MCF 10A (cell line): ENCODE data around the gene ADNP. TPM values are rescaled to one million over a fixed set of nuclear protein-coding genes. Genes with fewer than 3 reads are reported as not detected.

ENCODE experiments used
- BruUV-seq: library from RNA; stranded (reverse); fragments of 400-500 nt; replicated peaks from 2 replicates; lab custom pipeline; 2021; lab: Mats Ljungman, UMichigan
- CTCF ChIA-PET: fragments of 300-600 bp; sonication (Branson Sonifier 250); formaldehyde crosslinking; extraction: SDS; loops from one replicate; lab custom pipeline; 2021; ENCODE audit warnings: antibody characterized with exemption, inconsistent platforms; lab: Yijun Ruan, JAX
- POLR2A ChIA-PET: fragments of 300-600, 350-650 bp; sonication (Branson Sonifier 250); formaldehyde crosslinking; extraction: SDS; loops from one replicate; lab custom pipeline; 2020; ENCODE audit warnings: antibody characterized with exemption, inconsistent platforms; lab: Yijun Ruan, JAX
- DNase-seq: peaks from one replicate; pipeline ENCODE4 v3.0.0-alpha.2; 2018; ENCODE audit not compliant: unreplicated experiment
- H3K27ac Mint-ChIP-seq: one replicate; pipeline ENCODE4 v1.8.0; 2022; ENCODE audit warnings: mild to moderate bottlenecking, low read depth, mixed read lengths; ENCODE audit not compliant: unreplicated experiment
- H3K27me3 Mint-ChIP-seq: one replicate; pipeline ENCODE4 v1.8.0; 2022; ENCODE audit warnings: mixed read lengths; ENCODE audit not compliant: insufficient read depth, unreplicated experiment
- H3K36me3 Mint-ChIP-seq: one replicate; pipeline ENCODE4 v1.8.0; 2022; ENCODE audit warnings: mild to moderate bottlenecking, moderate library complexity, mixed read lengths; ENCODE audit not compliant: insufficient read depth, unreplicated experiment
- H3K4me1 Mint-ChIP-seq: one replicate; pipeline ENCODE4 v1.8.0; 2022; ENCODE audit warnings: mixed read lengths; ENCODE audit not compliant: insufficient read depth, unreplicated experiment
- H3K4me3 Mint-ChIP-seq: one replicate; pipeline ENCODE4 v1.8.0; 2022; ENCODE audit warnings: mild to moderate bottlenecking, moderate library complexity, mixed read lengths; ENCODE audit not compliant: unreplicated experiment
- H3K9me3 Mint-ChIP-seq: one replicate; pipeline ENCODE4 v1.8.0; 2022; ENCODE audit warnings: mixed read lengths; ENCODE audit not compliant: unreplicated experiment
- intact Hi-C: fragments of 100-400 bp; cut with micrococcal nuclease; formaldehyde crosslinking; loops from 2 replicates; pipeline ENCODE4 v1.14.1; 2022
- total RNA-seq: library from RNA; stranded (reverse); gene quantifications from 2 replicates; pipeline ENCODE4 v1.2.3, GENCODE V29; 2022
- TF ChIP-seq, protein P1 (sequence below): fragments of 200-600 bp; IDR thresholded peaks from one replicate; pipeline ENCODE4 v1.8.0; 2022; ENCODE audit warnings: antibody characterized with exemption, mild to moderate bottlenecking; ENCODE audit not compliant: unreplicated experiment

The ADNP gene
- total RNA-seq, 1 experiment from 2014 or later, result 77.5 TPM

DNA sequence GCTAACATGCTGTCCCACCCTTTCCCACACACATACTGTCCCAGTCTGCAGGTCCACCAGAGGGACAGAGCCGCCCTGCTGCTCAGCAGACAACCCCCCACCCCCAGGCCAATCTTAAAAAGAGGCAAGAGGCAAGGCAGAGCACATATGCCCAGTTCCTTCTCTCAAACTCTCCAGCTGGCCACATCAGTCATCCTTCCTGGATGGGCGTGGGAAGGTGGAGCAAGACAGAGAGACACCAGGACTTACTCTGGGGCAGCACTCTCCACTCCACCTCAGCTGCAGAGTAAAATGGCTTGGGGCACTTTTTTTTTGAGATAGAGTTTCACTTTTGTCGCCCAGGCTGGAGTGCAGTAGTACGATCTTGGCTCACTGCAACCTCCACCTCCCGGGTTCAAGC lies 38.2 kb upstream of the ADNP start:
- H3K4me3 Mint-ChIP-seq, result no peak overlapping the region
- TF ChIP-seq, protein P1, sequence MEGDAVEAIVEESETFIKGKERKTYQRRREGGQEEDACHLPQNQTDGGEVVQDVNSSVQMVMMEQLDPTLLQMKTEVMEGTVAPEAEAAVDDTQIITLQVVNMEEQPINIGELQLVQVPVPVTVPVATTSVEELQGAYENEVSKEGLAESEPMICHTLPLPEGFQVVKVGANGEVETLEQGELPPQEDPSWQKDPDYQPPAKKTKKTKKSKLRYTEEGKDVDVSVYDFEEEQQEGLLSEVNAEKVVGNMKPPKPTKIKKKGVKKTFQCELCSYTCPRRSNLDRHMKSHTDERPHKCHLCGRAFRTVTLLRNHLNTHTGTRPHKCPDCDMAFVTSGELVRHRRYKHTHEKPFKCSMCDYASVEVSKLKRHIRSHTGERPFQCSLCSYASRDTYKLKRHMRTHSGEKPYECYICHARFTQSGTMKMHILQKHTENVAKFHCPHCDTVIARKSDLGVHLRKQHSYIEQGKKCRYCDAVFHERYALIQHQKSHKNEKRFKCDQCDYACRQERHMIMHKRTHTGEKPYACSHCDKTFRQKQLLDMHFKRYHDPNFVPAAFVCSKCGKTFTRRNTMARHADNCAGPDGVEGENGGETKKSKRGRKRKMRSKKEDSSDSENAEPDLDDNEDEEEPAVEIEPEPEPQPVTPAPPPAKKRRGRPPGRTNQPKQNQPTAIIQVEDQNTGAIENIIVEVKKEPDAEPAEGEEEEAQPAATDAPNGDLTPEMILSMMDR, result no peak
- ChIA-PET POLR2A (no interaction called here), CTCF (interaction anchor here (0.7 to 2.4 kb wide), 2 partner anchors 12 to 737 kb away, joined by 4 to 17 read pairs; no protein-coding TSS in a partner anchor)
- no peaks in the 10 kb centered on the region for H3K9me3 Mint-ChIP-seq
- no TSS peak for BruUV-seq
- no peaks in the 10 kb centered on the region for H3K4me1 Mint-ChIP-seq
- intact Hi-C loops, result no loop called here
- H3K27ac Mint-ChIP-seq, result no peak overlapping the region
- H3K27me3 Mint-ChIP-seq, result peaks cover 11% of the 10 kb centered on the region
- H3K36me3 Mint-ChIP-seq, result no peaks in the 10 kb centered on the region
- no peak for DNase-seq

DNA sequence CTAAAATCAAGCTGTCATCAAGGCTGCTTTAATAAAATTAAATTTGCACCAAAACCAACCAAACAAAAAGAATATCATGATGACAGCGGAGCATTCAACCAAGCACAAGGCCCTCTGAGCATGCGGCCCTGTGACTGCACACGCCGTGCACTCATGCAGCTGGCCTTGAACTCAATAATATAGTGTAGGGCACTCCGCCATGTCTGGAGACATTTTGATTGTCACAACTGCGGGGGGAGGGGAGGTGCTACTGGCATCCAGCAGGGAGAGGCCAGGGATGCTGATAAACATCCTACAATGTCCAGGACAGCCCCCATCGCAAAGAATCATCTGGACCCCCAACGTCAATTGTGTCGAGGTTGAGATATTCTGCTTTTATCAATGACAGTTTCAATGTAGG lies 37.1 kb upstream of the ADNP start:
- Mint-ChIP-seq H3K27ac (no peak overlapping the region), H3K27me3 (peaks cover 11% of the 10 kb centered on the region), H3K9me3 (no peaks in the 10 kb centered on the region), H3K36me3 (peaks cover 2% of the 10 kb centered on the region), H3K4me1 (no peaks in the 10 kb centered on the region), H3K4me3 (no peak overlapping the region)
- ChIA-PET POLR2A (interaction anchor here (0.7 to 1.7 kb wide), 2 partner anchors 9 to 595 kb away, joined by 3 to 9 read pairs; partner anchors contain the start of genes DPM1 and MOCS3), CTCF (interaction anchor here (0.7 to 2.4 kb wide), 4 partner anchors 10 to 634 kb away, joined by 3 to 17 read pairs (median 4); partner anchors contain the start of genes DPM1 and MOCS3)
- no TSS peak for BruUV-seq
- TF ChIP-seq, protein P1, result no peak
- intact Hi-C loops, result no loop called here
- no peak for DNase-seq

DNA sequence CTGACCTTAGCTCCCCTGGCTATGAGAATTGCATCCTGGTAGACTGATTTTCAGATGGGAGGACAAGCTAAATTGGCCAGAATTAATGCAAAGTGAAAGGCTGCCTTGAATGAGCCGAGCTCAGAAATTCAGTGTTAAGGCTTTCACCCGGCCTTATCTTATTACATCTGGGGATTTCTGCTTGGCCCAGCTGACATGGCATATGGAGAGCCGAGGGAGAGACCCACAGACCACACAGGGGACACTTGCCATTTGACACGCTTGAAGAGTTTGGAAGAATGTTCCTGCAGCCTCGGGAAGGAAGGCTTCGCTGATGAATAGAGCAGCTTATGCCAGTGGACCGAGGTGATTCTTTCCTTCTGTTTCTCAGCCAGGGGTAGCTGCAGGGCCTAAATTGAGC lies 36.3 kb upstream of the ADNP start:
- Mint-ChIP-seq H3K27ac (no peak overlapping the region), H3K27me3 (peaks cover 11% of the 10 kb centered on the region), H3K36me3 (peaks cover 8% of the 10 kb centered on the region), H3K4me1 (no peaks in the 10 kb centered on the region), H3K9me3 (no peaks in the 10 kb centered on the region), H3K4me3 (no peak overlapping the region)
- CTCF ChIA-PET, result interaction anchor here (0.7 to 2.4 kb wide), 4 partner anchors 9 to 635 kb away, joined by 3 to 17 read pairs (median 4); partner anchors contain the start of genes DPM1 and MOCS3
- POLR2A ChIA-PET, result interaction anchor here (0.7 to 1.7 kb wide), 2 partner anchors 9 to 596 kb away, joined by 3 to 9 read pairs; partner anchors contain the start of genes DPM1 and MOCS3
- BruUV-seq, result no TSS peak
- TF ChIP-seq, protein P1, result no peak
- DNase-seq, result no peak
- intact Hi-C loops, result no loop called here

DNA sequence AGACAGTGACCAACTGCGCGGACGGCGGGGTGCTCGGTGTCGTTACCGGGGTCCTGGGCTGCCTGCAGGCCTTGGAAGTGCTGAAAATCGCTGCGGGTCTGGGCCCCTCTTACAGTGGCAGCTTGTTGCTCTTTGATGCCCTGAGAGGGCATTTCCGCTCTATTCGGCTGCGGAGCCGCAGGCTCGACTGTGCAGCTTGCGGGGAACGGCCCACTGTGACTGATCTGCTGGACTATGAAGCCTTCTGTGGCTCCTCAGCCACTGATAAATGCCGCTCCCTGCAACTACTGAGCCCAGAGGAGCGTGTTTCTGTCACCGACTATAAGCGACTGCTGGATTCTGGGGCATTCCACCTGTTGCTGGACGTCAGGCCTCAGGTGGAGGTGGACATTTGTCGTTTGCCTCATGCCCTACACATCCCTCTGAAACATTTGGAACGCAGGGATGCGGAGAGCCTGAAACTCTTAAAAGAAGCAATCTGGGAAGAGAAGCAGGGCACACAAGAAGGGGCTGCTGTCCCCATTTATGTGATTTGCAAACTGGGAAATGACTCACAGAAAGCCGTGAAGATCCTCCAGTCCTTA lies 28.4 kb upstream of the ADNP start:
- CTCF ChIA-PET, result interaction anchor here (0.5 to 1.9 kb wide), 6 partner anchors 28 to 348 kb away, joined by 3 to 4 read pairs (median 4); partner anchors contain the start of genes ADNP and BCAS4
- H3K4me3 Mint-ChIP-seq, result peak overlapping the region; percentile 91
- H3K9me3 Mint-ChIP-seq, result no peaks in the 10 kb centered on the region
- TF ChIP-seq, protein P1, result no peak
- H3K27ac Mint-ChIP-seq, result no peak overlapping the region
- no peaks in the 10 kb centered on the region for H3K27me3 Mint-ChIP-seq
- peaks cover 15% of the 10 kb centered on the region for H3K4me1 Mint-ChIP-seq
- POLR2A ChIA-PET, result interaction anchor here (0.6 to 4.4 kb wide), 9 partner anchors 8 to 169 kb away, joined by 3 to 66 read pairs (median 9); partner anchors contain the start of gene BCAS4
- intact Hi-C loops, result no loop called here
- peaks cover 57% of the 10 kb centered on the region for H3K36me3 Mint-ChIP-seq
- no peak for DNase-seq
- no TSS peak for BruUV-seq
